Pons (tissue), 1 donor: ENCODE measurements around the gene BPTF.
"Not testable (repeated sequence)": the region's sequence is repeated elsewhere in the genome, so short reads cannot be mapped to it uniquely, and the experiment has no call there.

Source experiments
- DNase-seq: peaks from one replicate; pipeline ENCODE4 v3.0.0-alpha.2; 2016; ENCODE audit warnings: low spot score

Gene BPTF

DNA sequence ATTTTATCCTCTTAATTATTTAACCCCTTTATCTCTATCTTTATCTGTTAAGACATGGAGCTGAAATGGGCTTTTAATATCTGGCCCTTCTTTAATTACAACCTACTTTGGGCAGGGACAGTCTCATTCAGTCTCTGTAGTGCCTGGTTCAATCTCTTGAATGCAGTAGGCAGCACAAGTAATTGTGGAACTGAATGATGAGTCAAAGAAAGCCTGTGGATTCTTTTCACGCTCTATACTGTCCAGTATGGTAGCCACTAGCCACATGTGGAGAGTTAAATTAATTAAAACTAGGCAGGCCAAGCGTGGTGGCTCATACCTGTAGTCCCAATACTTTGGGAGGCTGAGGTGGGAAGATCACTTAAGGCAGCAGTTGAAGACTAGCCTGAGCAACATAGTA is 9.3 kb downstream of the BPTF start:
- DNase-seq: no peak

DNA sequence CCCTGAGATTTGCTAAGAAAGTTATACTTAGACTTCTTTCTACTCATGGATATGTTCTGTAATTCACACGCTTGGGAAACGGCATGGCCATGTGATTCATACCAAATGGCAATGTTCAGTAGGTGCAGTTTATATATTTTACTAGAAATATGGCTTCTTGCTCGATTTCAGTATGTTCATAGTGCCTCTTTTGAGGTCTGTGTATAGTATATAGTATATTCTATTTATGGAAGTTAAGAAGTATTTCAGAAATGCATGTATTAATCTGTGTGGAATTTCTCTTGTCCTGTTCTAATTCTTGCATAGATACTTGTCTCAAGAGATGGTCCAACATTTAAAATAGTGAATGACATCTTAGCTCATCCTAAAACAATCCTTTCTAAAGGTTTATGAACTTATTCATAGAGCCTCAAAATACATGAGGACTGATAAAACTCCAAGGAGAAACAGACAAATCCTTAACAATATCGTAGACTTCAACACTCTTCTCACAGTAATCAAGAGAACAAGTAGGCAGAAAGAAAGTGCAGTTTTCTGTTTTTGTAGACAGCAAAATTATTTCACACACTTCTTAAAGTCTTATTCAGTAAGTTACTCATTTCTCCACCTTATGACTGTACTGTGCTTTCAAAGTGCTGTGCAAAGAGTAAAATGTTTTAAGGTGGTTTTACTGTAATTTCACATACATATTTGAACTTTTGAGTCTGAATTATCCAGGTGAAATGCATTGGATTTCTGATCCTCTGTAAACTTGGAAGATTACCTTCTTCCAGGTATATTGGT is 11.1 kb downstream of the BPTF start:
- DNase-seq: no peak

DNA sequence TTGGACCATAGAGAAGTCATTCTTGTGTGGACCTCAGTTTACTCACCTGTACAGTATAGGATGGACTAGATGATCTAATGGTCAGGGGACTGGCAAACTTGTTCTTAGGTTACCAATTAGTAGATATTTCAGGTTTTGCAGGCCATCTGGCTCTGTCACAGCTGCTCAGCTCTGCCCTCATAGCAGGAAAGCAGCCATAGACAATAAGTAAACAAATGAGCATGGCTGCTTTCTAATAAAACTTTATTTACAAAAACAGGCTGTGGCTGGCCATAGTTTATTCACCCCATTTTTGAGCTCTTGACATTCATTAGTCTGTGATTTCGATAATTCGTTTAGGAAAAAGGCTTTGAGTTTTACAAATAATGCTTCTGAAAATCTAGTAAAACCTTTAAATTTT is 12.7 kb downstream of the BPTF start:
- no peak for DNase-seq

DNA sequence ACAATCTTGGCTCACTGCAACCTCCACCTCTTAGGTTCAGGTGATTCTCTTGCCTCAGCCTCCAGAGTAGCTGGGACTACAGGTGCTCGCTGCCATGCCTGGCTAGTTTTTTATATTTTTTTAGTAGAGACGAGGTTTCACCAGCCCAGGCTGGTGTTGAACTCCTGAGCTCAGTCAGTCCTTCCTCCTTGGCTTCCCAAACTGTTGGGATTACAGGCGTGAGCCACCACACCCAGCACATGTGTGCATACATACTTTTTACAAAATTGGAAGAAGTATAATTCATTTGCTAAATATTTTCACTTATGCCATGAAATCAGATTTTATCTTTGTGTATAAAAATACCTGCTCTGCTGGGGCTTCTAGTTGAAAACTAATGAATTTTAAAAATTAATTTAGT is 13.2 kb downstream of the BPTF start:
- DNase-seq: no peak

DNA sequence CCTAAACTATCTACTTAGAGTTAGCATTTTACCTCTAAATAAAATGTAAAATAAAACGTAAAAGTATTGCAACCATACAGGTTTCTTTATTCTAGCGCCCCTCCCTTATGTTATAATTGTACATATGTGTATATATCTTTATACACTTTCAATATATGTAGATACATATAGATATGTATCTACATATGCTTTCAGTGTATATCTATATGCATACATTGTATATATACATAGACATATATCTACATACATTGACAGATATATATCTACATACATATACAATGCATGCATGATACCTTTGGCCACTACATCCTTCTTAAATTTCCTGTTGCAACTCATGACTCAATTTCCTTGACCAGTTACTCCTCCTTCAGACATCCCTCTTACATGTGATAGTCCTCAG is 16.7 kb downstream of the BPTF start:
- no peak for DNase-seq

DNA sequence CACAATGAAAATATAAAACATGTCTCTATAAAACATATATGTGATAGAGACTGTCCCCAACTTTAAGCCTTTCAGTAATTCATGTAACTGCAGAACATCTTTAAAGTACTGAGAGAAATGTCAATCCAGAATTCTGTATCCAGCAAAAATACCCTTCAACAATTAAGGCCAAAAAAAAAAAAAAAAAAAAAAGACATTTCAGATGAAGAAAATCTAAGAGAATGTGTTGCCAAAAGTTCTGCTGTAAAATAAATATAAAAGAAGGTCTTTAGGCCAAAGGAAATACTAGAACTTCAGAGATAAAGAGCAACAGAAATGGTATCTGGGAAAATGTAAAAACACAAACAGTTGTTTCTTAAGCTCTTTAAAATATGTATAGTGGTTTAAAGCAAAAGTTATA is 17.3 kb downstream of the BPTF start:
- no peak for DNase-seq

DNA sequence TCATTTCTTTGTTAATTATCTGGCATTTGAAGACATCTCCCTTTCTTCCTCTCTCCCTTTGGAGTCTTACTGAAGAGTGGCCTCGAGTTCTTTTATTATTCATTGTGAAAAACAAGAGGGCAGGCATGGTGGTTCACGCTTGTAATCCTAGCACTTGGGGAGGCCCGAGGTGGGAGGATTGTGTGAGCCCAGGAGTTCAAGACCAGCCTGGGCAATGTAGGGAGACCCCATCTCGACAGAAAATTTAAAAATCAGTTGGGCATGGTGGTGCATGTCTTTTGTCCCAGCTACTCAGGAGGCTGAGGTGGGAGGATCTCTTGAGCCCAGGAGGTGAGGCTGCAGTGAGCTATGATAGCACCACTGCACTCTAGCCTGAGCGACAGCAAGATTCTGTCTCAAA is 20.1 kb downstream of the BPTF start:
- DNase-seq: no peak

DNA sequence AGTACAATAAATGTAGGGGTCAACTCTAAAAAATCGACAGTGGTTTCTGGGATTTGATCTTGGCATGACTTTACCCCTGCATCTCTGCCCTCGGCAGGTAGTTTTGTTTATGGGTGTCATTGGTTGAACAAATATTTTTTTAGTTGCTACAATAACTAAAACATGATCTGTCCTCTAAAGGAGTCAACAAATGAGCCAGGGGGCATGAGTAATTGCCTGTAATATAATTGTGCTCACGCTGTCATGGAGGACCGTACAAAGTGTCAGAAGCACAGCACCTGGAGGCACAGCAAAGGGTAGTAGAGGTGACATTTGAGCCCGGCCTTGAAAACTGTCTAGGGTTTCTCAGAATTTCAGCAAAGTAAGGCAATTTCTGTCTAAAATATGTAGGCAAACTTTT is 22.9 kb downstream of the BPTF start:
- not testable (repeated sequence) for DNase-seq

DNA sequence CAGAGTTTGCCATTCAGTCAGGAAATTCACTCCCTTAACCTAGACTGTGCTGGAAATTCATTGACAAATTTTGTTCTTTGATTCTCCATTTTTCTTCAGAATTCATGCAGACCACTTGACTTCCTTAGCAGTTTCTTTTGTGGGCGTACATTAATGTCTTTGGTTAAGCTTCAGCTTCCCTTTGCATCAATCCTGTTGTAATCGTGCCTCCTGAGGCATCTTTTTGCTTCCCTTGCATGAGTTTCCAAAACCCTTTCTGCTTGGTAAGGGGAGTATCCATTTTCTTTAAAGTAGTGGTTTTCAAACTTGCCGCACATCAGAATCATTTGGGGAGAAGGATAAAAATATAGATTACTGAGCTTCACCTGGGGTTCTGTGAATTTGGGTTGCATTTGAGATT is 23.5 kb downstream of the BPTF start:
- DNase-seq: not testable (repeated sequence)

DNA sequence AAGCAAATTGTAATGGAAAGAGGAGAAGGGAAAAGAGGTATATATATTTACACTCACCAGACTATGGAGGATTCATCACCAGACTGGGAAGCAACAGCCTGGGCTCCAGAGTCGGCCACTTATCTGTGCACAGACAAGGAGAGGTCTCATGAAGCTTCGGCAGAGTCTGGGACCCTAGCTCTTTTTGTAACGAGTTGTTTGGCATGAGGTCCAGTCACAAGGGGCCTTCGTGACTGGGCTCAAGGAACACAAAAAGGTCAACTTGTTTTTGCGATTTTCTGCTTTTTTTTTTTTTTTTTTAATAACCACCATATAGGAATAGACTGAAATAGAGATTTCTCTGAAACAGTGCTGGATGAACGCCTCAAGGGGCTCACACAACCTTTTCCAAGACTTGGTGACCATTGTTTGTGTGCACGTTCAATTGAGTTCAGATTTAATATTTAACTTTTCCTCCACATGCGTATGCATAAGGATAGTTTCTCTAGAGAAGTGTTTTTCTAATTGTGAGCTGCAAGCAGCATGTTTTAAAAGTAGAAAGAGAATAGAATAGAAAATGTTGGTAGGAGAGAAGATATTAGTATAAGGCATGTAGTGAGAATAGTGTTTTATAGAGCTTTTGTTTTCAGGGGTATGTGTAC is 25.8 kb downstream of the BPTF start:
- no peak for DNase-seq

DNA sequence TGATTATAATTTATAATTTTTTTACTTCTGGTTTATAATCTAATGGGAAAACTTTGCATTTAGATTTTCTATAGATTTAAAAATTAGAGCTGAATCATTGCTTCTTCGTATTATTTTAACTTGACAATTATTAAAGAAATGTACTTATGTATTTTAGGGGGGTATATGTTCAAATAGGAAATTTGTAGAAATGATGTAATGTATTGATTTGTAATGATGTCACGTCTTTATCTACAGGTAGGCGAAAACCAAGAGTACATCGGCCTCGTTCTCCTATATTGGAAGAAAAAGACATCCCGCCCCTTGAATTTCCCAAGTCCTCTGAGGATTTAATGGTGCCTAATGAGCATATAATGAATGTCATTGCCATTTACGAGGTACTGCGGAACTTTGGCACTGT is 28.4 kb downstream of the BPTF start:
- no peak for DNase-seq

DNA sequence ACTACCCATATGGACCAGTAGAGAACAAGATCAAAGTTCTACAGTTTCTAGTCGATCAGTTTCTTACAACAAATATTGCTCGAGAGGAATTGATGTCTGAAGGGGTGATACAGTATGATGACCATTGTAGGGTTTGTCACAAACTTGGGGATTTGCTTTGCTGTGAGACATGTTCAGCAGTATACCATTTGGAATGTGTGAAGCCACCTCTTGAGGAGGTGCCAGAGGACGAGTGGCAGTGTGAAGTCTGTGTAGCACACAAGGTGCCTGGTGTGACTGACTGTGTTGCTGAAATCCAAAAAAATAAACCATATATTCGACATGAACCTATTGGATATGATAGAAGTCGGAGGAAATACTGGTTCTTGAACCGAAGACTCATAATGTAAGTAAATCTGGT is 29.1 kb downstream of the BPTF start:
- no peak for DNase-seq

DNA sequence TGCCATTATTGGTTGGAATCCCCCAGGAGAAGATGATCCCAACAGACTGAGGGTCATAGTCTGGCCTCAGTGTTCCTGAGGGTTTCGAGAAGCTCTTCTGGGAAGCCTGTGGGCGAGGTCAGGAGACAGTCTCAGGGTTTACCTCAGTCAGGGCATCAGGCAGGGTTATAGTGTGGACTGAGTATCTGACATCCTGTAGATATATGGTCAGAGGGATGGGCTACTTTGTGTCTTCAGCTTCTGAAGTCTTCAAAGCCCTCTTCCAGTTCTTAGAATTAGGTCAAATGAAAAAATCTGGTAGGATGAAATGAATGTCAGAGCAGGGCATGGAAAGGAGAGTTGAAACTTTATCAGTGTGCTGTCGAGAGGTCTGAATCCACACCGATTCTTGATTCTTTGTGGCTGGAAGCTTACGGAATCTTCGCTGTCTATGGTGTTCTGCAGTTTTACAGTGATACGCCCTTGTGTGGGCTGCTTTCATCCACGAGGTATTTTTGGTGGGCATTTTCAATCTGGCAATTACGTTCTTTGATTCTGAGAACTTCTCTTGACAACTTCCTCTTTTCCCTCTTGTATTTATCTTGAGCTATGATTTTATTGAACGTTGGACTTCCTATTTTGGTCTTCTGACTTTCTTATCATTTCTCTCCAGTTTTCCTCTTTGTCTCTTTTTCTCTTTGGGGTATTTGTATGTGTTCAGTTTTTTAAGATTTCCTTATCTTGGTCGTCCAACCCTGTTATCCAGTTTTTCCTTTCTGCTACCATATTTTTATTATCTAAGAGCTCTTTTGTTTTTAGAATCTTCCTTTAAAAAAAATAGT is 30.4 kb downstream of the BPTF start:
- no peak for DNase-seq

DNA sequence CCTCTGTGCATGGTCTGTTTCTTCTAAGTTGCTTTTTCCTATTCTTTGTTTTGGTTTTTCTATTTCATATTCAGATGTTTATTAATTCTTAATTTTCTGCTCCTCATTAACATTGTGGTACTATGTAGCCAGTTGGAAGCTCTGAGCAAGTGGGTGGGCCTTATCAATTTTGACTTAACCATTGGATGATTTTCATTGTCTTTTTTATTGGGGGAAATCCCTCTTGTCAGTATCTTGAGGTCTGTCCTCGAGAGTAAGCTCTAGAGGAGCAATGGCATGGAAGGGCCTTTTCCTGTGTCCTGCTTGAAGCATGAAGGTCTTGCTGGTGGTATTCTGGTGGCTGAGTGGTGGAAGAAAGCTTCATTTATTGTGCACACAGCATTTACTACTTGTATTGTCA is 31.1 kb downstream of the BPTF start:
- DNase-seq: not testable (repeated sequence)

DNA sequence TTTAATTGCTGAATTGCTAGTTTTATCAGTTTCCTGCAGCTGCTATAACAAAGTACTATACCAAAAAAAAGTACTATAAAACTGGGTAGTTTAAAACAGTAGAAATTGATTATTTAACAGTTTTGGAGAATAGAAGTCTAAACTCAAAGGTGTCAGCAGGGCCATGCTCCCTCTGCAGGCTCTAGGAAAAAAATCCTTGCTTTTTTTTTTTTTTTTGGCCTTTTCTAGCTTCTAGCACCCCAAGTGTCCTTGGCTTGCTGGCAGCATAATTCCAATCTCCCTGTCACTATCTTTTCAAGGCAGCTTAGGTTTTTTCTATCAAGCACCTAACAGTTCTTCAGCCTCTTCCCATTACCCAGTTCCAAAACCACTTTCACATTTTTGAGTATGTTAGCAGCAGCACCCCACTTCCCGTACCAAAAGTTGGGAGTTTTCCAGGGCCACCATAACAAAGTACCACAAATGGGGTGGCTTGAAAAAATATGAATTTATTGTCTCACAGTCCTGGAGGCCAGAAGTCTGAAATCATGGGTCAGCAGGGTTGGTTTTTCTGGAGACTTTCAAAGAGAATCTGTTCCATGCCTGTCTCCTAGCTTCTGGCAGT is 37.4 kb downstream of the BPTF start:
- no peak for DNase-seq

DNA sequence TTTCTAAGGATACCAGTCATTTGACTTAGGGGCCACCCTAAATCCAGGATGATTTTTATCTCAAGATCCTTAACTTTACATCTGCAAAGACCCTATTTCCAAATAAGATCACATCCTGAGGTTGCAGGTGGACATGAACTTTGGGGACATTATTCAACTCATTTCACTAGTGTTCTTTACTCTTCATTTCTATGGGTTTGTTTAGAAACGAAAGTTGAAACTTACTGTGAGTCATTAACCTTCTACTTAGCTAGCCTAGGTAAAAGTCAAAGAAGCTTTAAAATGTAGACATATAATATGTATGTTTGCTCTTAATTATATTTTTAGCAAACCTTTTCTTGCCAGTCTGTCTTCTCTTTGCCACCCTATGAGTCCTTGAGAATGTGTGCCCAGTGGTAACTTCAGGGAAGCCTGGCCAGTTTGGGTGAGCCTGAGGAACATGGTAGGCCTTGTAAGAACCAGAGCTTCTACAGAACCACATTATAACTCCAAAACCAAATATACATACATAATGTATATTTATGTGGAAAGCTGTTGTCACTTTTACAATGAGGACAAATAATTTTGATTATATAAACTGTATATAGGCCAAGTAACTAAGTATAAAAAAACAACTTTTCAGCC is 38.4 kb downstream of the BPTF start:
- no peak for DNase-seq

DNA sequence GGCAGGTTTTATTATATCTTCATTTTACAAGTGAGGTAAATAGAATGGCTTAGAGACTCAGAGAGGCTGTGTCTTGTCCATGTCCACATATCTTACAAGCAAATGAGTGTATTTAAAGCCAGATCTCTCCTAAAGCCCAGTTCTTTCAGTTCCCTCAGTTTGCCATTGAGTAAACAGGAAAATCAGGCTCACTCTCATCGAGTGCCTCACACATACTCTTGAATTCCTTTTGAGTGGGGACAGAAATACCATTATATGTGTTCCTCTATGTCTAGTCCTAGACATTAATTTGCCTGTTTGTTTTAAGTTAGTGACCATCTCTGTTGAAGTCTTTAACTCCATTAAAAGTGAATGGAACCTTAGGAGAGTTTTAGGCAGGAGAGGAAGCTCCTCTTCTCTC is 40.1 kb downstream of the BPTF start:
- no peak for DNase-seq

DNA sequence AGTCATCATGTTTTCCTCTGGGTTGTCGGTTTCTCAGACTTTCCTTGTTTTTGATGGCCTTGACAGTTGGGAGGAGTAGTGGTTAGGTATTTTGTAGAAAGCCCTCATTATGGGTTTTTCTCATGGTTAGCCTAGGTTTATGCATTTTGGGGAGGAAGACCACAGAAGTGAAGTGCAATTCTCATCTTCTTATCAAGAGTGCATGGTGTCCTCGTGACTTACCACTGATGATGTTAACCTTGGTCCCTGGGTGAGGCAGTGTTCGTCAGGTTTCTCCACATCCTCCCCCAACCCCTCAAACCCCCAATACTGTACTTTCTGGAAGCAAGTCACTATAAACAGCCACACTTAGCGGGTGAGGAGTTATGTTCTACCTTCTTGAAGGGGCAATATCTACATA is 42.3 kb downstream of the BPTF start:
- DNase-seq: no peak

DNA sequence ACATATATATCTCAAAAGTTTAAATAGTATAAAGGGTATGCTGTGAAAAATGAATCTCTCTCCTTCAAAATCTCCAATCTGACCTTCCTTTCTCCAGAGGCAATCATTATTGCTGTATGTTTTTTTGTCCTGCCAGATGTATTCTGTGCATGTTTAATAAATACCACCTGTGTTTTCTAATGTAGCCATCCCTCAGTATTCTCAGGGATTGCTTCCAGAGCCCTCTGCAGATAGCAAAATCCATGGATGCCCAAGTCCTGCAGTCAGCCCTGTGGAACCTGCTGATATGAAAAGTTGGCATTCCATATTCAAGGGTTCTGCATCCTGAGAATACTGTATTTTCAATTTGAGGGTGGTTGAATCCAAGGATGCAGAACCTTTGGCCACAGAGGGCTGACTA is 42.9 kb downstream of the BPTF start:
- no peak for DNase-seq

DNA sequence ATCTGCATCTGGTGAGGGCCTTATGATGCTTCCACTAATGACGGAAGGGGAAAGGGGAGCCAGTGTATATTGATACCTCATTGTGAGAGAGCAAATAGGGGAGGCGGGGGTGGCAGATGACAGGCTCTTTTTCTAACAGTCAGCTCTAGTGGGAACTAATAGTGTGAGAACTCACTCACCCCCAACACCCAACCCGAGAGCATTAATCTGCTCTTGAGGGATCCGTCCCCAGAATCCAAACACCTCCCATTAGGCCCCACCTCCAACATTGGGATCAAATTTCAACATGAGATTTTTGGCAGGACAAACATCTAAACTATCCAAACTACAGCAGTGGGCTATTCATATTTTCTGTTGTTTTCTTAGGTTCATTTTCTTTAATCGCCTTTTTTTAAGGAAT is 54.4 kb downstream of the BPTF start:
- no peak for DNase-seq

DNA sequence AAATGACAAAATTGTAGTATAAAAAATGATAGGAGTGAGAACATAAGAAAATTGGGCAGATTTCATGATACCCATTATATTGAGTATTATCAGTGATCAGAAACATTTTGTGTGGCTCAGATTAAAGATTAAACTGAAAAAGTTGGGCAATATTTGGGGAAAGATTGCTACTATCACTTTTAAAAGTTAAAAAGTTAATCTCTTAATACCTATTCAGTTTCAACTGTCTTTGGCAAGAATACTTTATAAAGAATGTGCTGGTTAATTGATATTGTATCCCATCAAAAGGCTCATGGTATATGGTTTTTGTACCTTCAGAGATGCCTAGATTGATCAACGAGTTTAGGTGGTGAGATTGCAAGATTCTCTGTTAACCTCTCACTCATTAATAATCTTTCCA is 55.8 kb downstream of the BPTF start:
- no peak for DNase-seq

DNA sequence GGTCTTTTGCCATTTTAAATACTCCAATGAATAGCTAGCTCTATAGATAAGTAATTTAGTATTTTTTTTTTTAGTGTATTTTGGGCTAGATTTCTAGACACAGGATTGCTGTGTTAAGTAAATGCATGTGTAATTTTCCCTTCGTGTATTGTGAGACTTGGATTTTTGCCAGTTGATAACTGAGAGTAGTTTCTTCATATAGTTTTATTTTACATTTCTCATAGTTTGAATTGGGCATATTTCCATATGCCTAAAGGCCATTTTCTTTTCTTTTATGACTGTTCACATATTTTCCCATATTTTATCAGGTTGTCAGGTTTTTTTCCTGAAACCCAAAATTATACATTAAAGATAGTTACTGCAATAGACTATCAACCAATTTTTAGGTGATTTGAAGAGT is 59.4 kb downstream of the BPTF start:
- DNase-seq: no peak
